Neural cell (in vitro differentiated cells): Measurements from ENCODE around the gene SH2D3A. TPM values are rescaled to one million over a fixed set of nuclear protein-coding genes. Genes with fewer than 3 reads are reported as not detected.

Source experiments
- H2AFZ ChIP-seq: fragments of 200-600, 300-800 bp; sonication (generic), shearing (Covaris generic); 2 replicates; pipeline ENCODE4 v1.6.0; 2014; ENCODE audit warnings: low read depth, mild to moderate bottlenecking, antibody characterized with exemption, low read length, moderate library complexity
- H3F3A ChIP-seq: fragments of 200-600 bp; shearing (Covaris generic); 2 replicates; pipeline ENCODE4 v1.6.1; 2016; ENCODE audit warnings: mild to moderate bottlenecking, moderate library complexity, mixed read lengths, antibody characterized with exemption, low read length; ENCODE audit not compliant: insufficient read depth, poor library complexity, severe bottlenecking
- H3K27ac ChIP-seq: fragments of 200-600, 300-800 bp; sonication (generic), shearing (Covaris generic); 2 replicates; pipeline ENCODE4 v1.5.1; 2014; ENCODE audit warnings: mild to moderate bottlenecking, low read length, moderate library complexity
- H3K27me3 ChIP-seq: fragments of 300-800, 200-600 bp; sonication (generic), shearing (Covaris generic); 2 replicates; pipeline ENCODE4 v1.6.0; 2014; ENCODE audit warnings: mild to moderate bottlenecking, low read depth, low read length, moderate library complexity; ENCODE audit not compliant: insufficient read depth
- H3K36me3 ChIP-seq: fragments of 300-800, 200-600 bp; sonication (generic), shearing (Covaris generic); 2 replicates; pipeline ENCODE4 v1.5.1; 2014; ENCODE audit warnings: mild to moderate bottlenecking, antibody characterized with exemption, low read length, moderate library complexity; ENCODE audit not compliant: insufficient read depth
- H3K4me2 ChIP-seq: fragments of 300-800, 200-600 bp; sonication (generic), shearing (Covaris generic); 2 replicates; pipeline ENCODE4 v1.6.0; 2014; ENCODE audit warnings: mild to moderate bottlenecking, low read length
- H3K4me3 ChIP-seq: fragments of 300-800, 200-600 bp; sonication (generic), shearing (Covaris generic); 2 replicates; pipeline ENCODE4 v1.5.1; 2014; ENCODE audit warnings: mild to moderate bottlenecking, low read length, moderate library complexity
- H3K79me2 ChIP-seq: fragments of 200-600 bp; shearing (Covaris generic); replicated peaks from 2 replicates; pipeline ENCODE4 v1.6.0; 2014; ENCODE audit warnings: mild to moderate bottlenecking, low read length, moderate library complexity; ENCODE audit not compliant: insufficient read depth
- H3K9ac ChIP-seq: fragments of 300-800, 200-600 bp; sonication (generic), shearing (Covaris generic); 2 replicates; pipeline ENCODE4 v1.6.1; 2016; ENCODE audit warnings: mild to moderate bottlenecking, low read length, mixed read lengths
- H3K9me2 ChIP-seq: fragments of 200-600 bp; shearing (Covaris generic); 2 replicates; pipeline ENCODE4 v1.6.1; 2016; ENCODE audit warnings: mild to moderate bottlenecking, low read length, mixed read lengths; ENCODE audit not compliant: insufficient read depth
- H3K9me3 ChIP-seq: fragments of 200-600, 300-800 bp; sonication (generic), shearing (Covaris generic); 2 replicates; pipeline ENCODE4 v1.6.1; 2016; ENCODE audit warnings: mild to moderate bottlenecking, mixed run types, low read length, moderate library complexity, mixed read lengths
- H4K20me1 ChIP-seq: fragments of 200-600 bp; shearing (Covaris generic); 2 replicates; pipeline ENCODE4 v1.6.1; 2016; ENCODE audit warnings: mild to moderate bottlenecking, mixed run types; ENCODE audit not compliant: insufficient read depth
- EP300 ChIP-seq: fragments of 450-650 bp; conservative IDR thresholded peaks from 2 replicates; pipeline ENCODE4 v1.6.1; 2014; ENCODE audit warnings: antibody characterized with exemption, mild to moderate bottlenecking, moderate library complexity; ENCODE audit not compliant: poor library complexity, severe bottlenecking
- EZH2 ChIP-seq: fragments of 200-600, 300-800 bp; shearing (Covaris generic), sonication (generic); IDR thresholded peaks from 2 replicates; pipeline ENCODE4 v1.6.1; 2014; ENCODE audit warnings: antibody characterized with exemption, low read length, borderline replicate concordance, mild to moderate bottlenecking; ENCODE audit not compliant: insufficient read depth, poor library complexity, severe bottlenecking
- MXI1 ChIP-seq: fragments of 450-650 bp; conservative IDR thresholded peaks from 2 replicates; pipeline ENCODE4 v1.6.1; 2014; ENCODE audit warnings: antibody characterized with exemption, mild to moderate bottlenecking; ENCODE audit not compliant: poor library complexity, severe bottlenecking
- POLR2AphosphoS5 ChIP-seq: IDR thresholded peaks from 2 replicates; pipeline ENCODE4 v1.6.1; 2012
- RAD21 ChIP-seq: fragments of 450-650 bp; conservative IDR thresholded peaks from 2 replicates; pipeline ENCODE4 v1.6.1; 2014; ENCODE audit warnings: antibody characterized with exemption, mild to moderate bottlenecking, moderate library complexity
- SMC3 ChIP-seq: fragments of 450-650 bp; conservative IDR thresholded peaks from 2 replicates; pipeline ENCODE4 v1.6.1; 2014; ENCODE audit warnings: antibody characterized with exemption, mild to moderate bottlenecking, moderate library complexity; ENCODE audit not compliant: poor library complexity
- TAF1 ChIP-seq: IDR thresholded peaks from 2 replicates; pipeline ENCODE4 v1.6.1; 2012; ENCODE audit warnings: low read depth
- polyA plus RNA-seq: library from polyadenylated mRNA; depleted of rRNA; stranded (reverse); fragments of >200 nt; gene quantifications from 2 replicates; pipeline ENCODE4 v1.2.3, GENCODE V29; 2014
- TF ChIP-seq, protein P1 (sequence below): IDR thresholded peaks from 2 replicates; pipeline ENCODE4 v1.6.1; 2012; ENCODE audit warnings: borderline replicate concordance
- TF ChIP-seq, protein P2 (sequence below): fragments of 450-650 bp; IDR thresholded peaks from 2 replicates; pipeline ENCODE4 v1.5.1; 2014; ENCODE audit warnings: antibody characterized with exemption, mild to moderate bottlenecking, moderate library complexity; ENCODE audit not compliant: poor library complexity, severe bottlenecking

Gene SH2D3A
- polyA plus RNA-seq, 1 donor from 2014 or later = 3.6 TPM

DNA sequence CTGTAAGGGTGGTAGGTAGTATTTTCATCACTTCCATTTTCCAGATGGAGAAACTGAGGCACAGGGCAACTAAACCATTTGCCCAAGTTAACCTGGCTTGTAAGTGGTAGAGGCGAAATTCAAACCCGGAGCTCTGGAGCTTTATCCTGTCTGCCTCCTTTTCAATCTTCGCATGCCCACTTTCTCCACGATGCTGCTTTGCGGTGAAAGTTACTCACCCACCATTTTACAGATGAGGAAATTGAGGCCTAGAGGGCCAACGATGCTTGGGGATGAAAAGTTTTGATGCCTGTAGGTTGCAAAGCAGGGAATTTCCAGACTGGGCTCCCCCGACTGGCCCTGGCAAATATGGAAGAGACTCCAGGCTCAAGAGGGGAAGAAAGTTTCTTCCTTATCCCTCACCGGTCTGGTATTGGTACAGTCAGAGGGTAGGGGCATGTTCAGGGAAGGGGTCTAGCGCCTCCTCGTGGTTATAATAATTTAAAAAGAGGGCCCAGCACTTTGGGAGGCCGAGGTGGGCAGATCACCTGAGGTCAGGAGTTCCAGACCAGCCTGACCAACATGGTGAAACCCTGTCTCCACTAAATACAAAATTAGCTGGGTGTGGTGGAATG, 1.9 kb upstream of the SH2D3A start:
- Histone ChIP-seq H3K4me2 (no peak overlapping the region), H3K27ac (no peak overlapping the region), H2AFZ (no peak overlapping the region), H3K9ac (no peak overlapping the region), H3K79me2 (no peaks in the 10 kb centered on the region), H3K27me3 (peaks cover 32% of the 10 kb centered on the region), H3F3A (no peaks in the 10 kb centered on the region), H3K9me3 (no peaks in the 10 kb centered on the region), H3K9me2 (no peaks in the 10 kb centered on the region), H3K4me3 (no peak overlapping the region), H4K20me1 (no peaks in the 10 kb centered on the region), H3K36me3 (no peaks in the 10 kb centered on the region)
- TF ChIP-seq POLR2AphosphoS5 (no peak), EP300 (no peak), MXI1 (no peak), EZH2 (no peak), SMC3 (no peak), RAD21 (no peak), TAF1 (no peak)
- TF ChIP-seq, protein P1, sequence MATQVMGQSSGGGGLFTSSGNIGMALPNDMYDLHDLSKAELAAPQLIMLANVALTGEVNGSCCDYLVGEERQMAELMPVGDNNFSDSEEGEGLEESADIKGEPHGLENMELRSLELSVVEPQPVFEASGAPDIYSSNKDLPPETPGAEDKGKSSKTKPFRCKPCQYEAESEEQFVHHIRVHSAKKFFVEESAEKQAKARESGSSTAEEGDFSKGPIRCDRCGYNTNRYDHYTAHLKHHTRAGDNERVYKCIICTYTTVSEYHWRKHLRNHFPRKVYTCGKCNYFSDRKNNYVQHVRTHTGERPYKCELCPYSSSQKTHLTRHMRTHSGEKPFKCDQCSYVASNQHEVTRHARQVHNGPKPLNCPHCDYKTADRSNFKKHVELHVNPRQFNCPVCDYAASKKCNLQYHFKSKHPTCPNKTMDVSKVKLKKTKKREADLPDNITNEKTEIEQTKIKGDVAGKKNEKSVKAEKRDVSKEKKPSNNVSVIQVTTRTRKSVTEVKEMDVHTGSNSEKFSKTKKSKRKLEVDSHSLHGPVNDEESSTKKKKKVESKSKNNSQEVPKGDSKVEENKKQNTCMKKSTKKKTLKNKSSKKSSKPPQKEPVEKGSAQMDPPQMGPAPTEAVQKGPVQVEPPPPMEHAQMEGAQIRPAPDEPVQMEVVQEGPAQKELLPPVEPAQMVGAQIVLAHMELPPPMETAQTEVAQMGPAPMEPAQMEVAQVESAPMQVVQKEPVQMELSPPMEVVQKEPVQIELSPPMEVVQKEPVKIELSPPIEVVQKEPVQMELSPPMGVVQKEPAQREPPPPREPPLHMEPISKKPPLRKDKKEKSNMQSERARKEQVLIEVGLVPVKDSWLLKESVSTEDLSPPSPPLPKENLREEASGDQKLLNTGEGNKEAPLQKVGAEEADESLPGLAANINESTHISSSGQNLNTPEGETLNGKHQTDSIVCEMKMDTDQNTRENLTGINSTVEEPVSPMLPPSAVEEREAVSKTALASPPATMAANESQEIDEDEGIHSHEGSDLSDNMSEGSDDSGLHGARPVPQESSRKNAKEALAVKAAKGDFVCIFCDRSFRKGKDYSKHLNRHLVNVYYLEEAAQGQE = no peak
- TF ChIP-seq, protein P2, sequence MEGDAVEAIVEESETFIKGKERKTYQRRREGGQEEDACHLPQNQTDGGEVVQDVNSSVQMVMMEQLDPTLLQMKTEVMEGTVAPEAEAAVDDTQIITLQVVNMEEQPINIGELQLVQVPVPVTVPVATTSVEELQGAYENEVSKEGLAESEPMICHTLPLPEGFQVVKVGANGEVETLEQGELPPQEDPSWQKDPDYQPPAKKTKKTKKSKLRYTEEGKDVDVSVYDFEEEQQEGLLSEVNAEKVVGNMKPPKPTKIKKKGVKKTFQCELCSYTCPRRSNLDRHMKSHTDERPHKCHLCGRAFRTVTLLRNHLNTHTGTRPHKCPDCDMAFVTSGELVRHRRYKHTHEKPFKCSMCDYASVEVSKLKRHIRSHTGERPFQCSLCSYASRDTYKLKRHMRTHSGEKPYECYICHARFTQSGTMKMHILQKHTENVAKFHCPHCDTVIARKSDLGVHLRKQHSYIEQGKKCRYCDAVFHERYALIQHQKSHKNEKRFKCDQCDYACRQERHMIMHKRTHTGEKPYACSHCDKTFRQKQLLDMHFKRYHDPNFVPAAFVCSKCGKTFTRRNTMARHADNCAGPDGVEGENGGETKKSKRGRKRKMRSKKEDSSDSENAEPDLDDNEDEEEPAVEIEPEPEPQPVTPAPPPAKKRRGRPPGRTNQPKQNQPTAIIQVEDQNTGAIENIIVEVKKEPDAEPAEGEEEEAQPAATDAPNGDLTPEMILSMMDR = no peak

DNA sequence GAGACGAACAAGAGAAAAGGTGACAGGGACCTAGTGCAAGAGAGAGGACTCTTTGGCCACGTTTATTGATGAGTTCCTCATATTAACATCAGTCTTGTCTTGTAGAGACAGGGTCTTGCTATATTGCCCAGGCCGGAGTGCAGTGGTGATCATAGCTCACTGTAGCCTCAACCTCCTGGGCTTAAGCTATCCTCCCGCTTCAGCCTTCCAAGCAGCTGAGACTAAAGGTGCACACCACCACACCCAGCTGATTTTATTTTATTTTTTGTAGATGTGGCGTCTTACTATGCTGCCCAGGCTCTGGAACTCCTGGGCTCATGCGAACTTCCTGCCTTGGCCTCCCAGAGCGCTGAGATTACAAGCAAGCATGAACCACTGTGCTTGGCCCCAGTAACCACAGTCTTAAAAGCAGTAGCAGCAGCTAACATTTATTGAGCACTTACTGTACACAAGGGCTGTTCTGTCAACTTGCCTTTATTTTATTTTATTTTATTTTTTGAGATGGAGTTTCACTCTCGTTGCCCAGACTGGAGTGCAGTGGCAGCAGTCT, 1.1 kb upstream of the SH2D3A start:
- Histone ChIP-seq H3K36me3 (no peaks in the 10 kb centered on the region), H3K27ac (no peak overlapping the region), H3K9me3 (no peaks in the 10 kb centered on the region), H3K27me3 (peaks cover 32% of the 10 kb centered on the region), H3K79me2 (no peaks in the 10 kb centered on the region), H3F3A (no peaks in the 10 kb centered on the region), H3K9me2 (no peaks in the 10 kb centered on the region), H3K4me2 (no peak overlapping the region), H2AFZ (no peak overlapping the region), H3K9ac (no peak overlapping the region), H4K20me1 (no peaks in the 10 kb centered on the region), H3K4me3 (no peak overlapping the region)
- TF ChIP-seq EZH2 (no peak), RAD21 (no peak)
